GM21529 (cell line): Measurements from ENCODE around the gene PTTG1IP.

ENCODE experiments used
- ATAC-seq: cut with Tn5 transposase; IDR thresholded peaks from one replicate; pipeline ENCODE4 v1.9.1; 2021; ENCODE audit not compliant: unreplicated experiment

Gene PTTG1IP

DNA sequence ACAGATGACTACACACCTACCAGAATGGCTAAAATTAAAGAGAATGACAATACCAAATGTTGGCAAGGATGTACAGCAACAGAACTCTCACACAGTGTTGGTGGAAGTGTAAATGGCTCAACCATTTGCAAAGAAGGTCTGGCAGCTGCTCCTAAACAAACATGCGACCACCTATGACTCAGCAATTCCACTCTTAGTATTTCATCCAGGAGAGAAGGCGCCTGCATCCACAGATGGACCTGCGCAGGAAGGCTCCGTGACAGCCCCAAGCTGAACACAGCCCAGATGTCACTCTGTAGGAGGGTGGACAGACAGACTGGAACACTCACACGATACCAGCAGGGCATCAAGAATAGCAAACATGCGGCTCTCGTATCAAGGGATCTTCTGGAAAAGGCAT, 6.7 kb downstream of the PTTG1IP start:
- no peak for ATAC-seq

DNA sequence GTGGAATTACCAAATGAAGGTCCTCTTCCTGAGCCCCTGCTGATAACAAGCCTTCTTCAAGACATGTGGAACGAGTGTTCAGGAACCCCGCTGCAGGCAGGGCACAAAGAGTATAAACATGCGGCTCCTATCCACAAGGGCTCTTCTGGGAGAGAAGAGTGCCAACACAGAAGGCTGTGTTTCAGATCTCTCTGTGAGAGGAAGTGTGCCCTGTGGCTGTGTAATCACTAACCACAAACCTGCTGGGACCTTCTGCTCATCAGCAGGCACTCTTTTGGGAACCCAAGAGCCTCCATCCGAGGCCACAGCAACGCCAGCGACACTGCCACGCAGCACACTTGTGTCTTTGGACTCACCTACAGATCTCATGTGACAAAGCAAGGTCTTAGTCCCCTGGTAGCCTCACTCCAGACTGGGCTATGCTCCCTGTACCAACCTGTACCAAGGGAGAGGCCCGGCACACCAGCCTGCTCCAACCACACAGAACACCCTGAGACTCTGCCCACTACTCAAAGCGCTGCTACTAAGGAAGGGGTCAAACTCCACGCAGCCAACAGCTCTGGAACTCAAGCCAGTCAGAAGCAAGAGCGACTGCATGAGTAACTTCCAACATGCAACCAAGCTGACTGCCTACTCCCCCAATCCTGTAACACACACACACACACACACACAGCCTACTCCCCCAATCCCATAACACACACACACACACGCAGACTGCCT, 7.8 kb downstream of the PTTG1IP start:
- no peak for ATAC-seq

DNA sequence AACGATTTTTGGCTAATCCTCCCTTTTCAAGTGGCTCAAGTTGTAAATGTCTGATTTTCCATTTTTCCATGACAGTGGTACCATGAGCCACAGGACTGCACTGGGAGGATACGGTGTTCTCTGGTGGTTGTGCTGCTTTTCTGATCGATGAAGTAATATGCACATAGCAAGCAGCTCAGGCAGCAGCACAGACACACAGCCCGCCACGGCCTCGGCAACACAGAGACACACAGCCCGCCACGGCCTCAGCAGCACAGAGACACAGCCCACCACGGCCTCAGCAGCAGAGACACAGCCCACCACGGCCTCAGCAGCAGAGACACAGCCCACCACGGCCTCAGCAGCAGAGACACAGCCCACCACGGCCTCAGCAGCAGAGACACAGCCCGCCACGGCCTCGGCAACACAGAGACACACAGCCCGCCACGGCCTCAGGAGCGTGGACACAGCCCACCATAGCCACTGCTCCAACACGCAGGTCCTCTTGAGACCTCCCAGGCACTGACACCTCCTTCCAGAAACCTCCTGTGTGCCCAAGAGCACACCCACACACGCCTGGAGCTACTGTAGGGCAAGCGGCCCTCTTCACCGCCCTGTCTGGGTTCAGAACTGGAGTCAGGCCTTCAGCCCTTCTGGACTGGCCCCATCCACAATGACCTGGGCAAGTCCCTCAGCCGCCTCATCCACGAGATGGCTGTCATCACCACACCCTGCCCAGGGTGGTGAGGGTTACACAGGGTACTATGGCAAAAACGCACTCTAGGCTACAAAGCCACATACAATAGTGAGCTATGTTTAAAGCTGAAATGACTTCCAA, 10.4 kb downstream of the PTTG1IP start:
- ATAC-seq = no peak

DNA sequence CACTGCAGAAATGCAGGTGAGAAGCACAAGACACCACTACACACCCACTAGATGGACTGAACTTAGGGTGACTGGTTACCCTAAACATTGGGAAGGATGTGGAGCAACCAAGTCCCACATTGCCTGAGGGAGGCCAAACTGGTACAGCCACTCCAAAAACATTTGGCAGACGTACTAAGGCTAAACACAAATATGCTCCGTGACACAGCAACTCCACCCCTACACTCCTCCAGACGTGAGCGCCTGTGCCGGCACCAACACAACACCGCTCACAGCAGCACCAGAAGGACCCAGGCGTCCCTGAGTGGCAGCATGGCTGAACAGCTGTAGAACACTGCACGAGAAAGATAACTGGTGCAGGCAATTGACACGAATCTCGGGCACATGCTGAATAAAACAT, 14.7 kb downstream of the PTTG1IP start:
- ATAC-seq = no peak

DNA sequence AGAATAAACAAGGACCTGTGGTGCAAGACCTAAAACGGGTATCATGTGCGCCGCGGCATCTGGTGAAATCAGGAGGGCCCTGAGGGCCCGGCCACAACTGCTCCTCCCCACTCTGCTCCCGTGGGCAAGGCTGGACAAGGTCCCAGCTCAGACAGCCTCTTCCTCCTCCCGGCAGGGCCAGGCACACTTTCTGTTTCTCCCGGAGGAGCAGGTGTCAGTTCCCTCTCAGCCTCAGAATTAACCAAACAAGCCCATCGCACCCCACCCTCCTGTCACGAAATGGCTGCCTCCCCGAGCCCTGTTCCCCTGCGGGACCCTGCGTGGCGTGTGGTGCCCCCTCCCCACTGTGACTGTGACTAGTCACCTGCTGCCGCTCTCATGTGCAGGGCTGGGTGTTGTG, 15.2 kb downstream of the PTTG1IP start:
- no peak for ATAC-seq

DNA sequence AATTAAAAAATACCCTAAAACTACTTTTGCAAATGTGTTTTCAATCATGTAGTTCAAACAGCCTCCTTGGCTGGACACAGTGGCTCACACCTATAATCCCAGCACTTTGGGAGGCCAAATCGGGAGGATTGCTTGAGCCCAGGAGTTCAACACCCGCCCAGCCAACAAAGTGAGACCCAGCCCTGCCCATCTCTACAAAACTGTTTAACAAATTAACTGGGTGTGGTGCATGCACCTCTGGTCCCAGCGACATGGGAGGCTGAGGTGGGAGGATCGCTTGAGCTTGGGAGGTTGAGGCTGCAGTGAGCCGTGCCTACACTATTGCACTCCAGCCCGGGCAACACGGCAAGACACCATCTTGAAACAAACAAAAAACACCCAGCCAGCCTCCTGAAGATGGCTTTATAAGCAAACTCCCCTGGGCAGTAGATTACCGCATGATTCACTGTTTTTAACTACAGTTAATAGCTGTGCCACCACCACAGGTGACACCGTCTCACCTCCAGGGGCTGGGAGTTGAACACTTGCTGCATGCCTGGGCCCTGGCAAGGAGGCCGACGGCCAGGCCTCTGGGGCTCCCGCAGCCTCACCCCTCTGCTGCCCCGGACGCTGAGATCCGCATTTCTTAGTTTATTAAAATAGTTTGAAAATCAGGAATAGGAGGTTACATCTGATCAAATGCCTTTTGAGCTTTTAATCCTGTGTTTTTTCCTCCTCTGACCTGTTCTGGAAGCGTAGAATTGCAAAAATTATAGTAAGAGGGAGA, 16.2 kb downstream of the PTTG1IP start:
- no peak for ATAC-seq

DNA sequence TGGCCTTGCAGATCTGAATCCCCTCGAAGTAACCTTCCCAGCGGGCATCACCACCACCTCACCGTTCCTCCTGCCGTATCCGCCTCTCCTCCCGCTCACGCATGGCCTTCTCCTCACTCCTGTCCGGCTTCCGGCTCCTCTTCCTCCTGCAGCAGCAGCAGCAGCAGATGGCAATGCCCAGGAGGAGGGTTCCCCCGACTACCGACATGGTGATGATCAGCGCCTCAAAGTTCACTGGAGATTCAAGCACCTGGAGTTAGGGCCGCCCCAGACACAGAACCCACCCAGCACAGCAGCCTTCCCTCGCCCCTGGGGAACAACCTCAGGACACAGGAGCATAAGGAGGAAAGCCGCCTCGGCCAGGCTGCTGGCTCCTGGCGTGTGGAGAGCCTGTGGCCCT, 17.4 kb downstream of the PTTG1IP start:
- no peak for ATAC-seq

DNA sequence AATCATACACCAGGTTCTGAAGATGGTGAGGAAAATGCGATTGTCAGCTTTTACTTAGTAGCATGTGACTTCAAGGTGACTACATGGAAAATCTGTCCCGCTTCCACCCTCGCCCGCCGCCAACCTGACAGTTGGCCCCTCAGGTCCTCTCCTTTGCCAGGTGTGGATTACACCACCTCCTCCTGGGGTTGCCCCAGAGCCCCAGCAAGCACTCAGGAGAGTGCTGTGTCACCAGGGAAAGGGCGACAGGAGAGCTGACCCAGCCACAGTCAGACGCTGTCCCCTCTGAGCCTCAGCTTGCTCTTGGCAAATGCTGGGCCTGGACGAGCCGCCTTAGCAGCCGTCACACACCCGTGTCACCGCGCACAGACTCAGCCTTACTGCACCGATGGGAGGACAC, 17.9 kb downstream of the PTTG1IP start:
- no peak for ATAC-seq

DNA sequence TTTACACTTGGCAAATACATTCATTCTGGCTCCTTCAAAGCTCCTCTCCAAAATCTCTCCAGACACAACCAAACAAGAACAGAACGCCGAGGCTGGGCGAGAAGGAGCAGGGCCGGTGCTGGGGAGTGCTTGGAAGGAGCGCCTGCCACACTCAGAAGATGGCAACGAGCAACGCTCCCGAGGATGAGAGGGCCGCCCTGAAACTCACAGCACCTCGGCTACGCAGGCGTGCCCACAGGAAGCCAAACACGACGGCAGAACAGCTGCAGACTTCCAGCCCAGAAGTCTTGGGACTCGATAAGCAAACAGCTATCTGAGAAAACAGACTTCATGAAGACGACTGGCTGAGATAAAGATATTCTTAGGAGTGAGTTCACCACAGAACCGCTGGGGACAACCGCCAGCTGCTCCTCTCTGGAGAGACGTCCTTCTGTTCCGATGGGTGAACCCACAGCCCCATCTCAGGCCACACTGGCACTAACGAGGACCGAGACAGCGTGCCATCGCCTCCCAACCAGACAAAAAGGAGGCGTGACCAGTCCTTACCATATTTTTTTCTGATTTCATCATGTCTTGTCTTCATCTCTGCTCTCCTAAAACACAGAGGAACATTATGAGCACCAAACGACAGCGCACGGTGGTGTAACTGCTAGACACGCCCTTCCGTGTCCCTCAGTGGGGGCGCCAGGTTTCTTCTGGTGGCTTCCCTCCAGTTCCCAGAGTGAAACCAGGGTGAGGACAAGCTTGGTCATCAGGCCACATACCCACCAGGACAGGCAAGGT, 18.6 kb downstream of the PTTG1IP start:
- no peak for ATAC-seq

DNA sequence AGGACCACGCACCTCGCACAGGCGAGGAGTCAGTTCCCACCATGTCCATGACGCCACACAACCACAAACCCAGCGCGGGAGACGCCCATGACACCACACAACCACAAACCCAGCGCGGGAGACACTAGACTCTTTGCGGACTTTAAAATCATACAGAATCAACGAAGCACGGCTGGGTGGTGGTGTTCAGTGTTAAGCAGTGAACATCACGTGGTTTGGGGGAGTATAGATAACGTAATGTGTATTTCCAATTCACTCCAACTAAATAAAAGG, 19.2 kb downstream of the PTTG1IP start:
- no peak for ATAC-seq

DNA sequence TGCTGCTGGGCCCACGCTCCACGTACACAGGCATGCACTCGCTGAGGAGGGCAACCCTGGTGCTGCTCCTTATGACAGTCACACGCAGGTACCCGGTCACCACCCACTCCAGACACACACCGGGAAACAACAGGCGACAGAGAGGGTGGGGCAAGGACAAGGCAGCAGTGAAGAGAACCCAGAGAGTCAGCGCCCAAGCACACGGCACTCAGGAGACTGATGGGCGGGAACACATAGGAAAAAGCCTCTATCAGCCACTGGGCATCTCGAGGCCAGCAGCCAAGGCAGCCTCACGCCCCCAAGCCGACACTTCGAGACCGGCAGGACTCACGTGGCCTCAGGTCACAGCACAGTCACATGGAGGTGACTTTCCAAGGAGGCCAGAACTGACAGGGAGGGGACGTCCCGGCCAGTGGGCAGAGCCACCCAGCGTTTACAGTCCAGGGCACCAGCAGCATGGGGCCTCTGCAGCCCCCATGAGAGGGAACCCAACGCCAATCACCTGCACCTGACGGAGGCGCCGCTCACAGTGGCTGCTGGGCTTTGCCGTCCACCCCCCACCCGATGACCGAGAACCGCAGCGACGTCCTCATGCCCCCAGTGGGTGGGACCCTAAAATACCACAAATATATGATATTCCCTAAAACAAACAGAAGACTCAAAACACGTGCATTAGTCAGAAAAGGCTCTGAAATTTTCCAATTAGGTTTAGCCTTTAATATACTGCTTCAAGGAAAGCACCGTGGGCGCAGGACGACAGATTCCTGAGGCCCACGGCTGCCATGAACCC, 19.7 kb downstream of the PTTG1IP start:
- ATAC-seq = no peak

DNA sequence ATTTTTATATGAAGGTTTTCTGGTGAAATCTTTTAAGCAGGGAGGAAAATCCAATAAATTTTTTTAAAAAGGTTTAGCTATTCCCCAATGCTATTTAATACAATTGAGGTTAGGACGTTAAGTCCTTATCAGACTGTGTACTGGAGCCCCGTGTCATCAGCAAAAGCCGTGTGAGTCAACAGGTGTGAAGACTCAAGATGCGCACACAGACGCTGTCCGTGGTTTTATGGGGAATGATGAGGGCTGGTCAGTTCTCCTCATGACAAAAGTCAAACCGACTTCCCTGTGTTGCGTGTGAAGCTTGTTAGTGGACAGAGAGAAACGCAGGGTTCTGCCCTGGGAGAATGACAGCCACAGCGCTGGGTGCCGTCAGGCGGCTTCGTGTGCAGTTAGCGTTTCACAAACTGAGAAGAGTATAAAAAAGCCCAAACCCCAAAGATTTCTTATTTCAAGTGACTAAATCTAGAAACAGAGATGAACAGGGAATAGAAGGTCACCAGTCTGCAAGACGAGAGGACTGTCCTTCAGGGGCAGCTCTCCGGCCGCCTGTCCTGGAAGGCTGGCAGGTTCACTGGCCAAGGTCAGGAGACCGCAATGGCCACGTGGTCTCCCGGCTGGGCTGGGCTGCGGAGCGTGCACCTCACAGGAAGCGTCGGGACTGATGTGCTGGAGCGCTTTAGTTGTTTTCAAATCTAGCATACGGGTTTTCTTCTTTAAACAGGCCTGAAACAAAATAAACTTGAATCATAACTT, 22.4 kb downstream of the PTTG1IP start:
- ATAC-seq = no peak

DNA sequence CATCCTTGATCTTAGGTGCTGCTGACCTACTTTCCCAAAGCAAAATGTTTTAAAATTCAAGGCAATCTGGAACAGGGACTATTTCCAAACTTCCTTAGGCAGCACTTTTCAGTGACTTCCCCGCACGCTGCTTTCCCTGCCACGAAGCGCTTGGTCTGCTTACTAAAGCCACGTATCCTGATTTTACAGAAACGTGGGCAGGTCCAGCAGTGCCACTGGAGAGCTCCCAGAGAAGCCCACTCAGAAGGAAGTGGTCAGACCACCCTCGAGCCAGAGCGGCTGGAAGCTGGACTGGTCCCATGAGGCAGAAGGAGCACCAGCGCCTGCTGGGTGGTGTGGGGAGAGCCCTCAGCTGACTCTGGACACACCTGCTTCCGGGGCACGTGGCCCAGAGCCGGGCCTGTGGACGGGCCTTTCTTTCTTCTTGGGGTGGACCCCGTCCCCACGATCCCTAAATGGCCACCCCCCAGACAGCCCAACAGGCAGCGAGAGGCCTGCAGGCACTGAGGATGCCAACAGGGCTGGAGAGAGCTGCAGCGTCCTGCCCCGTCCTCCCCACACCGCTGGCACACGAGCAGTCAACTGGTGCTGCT, 23.2 kb downstream of the PTTG1IP start:
- no peak for ATAC-seq

DNA sequence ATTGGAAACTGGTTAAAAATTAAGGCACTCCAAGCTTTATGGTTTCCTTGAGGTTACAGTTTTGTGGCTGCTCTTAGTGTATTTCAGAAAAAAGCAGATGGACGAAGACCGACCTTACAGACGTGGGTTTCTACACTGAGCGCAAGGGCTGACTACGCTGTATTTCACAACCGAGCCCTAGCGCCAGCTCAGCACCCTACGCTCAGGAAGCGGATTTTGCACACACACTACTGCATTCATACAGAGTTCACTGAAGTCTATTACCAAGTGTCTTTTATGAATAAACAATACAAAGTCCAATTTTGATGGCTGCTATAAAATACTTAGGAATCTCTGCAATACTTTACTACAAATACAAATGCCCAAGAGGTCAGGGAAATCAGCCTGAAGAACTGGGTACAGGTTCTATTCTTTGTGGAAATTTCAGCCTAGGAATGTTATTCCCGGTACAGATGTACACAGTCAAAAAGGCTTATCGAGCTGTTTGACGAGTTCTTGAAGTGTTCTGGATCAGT, 23.8 kb downstream of the PTTG1IP start:
- no peak for ATAC-seq

DNA sequence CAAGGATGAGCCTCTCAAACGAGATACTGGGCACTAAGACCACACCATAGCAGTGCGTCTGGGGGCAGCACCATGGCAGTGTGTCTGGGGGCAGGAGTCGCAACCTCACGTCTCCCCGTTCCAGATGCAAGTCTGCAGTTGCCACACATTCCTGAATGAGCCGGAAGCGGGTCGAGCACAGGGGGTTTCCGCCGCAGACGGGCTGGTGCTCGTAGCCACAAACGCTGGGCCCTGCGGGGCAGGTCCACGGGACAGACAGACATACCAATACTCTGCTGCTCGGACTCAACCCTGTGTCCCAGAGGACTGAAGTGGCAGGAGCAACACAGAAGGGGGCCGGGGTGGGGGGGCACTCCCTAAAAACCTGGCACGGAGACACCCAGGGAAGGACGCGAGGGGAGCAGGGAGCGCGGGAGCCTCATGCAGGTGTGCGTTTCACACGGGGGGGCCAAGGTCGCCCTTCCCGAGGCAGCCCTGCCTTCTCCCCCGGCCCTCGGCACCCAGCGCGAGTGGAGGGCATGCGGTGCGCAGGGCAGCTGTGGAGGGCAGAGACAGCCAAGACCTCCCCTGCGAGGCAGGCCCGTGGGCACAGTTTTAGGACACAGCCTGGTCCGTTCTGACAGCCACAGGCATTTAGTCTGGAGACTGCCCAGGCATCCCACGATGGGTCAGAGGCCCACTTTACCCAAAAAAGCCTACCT, 24.5 kb downstream of the PTTG1IP start:
- no peak for ATAC-seq

DNA sequence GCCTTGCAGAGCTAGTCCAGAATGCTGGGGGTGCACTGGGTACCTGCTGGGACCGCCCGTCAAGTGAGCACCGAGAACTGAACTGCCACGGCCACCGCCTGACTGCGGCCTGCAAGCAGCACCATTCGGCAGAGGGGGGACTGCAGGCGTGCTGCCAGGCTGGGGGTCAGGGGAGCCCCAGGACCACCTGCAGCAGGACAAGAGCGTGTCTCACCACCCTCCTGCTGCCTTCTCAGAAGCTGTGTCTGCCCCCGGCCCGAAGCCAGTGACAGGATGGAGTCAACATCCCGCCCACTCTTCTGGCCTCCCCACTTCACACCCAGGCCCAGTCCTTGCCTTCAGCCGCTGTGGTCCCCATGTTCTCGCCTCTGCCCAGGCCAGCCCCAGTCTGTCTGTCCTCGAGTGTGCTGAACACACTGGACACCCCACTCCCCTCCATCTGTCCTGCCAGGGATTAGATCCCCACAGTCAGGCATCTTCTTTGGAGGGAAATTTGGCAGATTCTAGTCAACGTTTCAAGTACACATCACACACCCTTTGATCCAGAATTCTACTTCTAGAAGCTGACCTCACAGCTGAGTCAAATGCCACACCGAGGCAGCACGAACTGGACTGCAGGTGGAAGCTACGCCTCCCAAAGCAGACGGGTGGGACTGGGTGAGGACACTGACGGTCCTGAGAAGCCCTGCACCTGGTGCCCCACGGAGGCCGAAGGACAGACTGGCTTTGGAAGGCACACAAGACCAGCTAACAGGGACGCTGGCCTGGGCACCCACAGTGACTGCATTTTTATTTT, 26.0 kb downstream of the PTTG1IP start:
- ATAC-seq = no peak

DNA sequence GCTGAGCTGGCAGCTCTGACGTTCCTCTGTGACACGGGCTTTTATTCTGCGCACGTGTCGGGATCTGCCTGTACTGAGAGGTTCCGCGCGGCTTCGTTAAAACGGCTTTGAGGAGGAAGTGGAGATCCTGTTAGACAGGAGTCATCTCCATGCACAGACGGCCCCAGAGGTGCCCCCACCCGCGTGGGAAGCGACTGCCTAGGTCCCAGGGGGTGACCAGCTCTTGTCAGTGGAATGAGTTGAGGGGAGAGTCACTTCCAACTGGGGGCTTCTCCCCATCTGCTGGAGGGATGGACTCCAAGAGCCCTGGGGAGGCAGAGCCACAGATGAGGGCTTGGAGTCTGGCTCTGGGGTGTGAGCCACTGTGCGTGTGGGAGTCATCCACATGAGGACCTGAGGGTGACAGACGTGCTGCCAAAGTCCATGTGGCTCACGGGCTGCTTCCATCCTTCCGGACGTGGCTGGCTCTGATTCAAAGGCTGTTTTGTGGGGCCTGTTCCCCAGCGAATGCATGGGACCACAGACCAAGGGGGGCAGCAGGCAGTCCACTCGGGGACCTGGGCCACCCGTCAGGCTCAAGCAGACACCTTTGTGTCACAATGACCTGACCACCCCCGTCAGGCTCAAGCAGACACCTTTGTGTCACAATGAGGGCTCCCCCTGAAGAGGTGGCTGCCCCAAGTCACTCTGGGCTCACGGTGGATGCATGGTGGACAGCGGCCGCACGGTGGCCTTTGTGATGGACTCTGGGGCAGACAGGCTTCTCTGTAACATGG, 26.8 kb downstream of the PTTG1IP start:
- ATAC-seq = no peak
